Neuronal stem cell (in vitro differentiated cells): Measurements from ENCODE around the gene RDX.

Experiments used
- DNase-seq: peaks from one replicate; pipeline ENCODE4 v3.0.0-alpha.2; 2013; ENCODE audit warnings: low spot score
- H2AFZ ChIP-seq: one replicate; pipeline ENCODE4 v1.6.1; 2013; ENCODE audit warnings: mild to moderate bottlenecking, low read length, inconsistent platforms
- H2AK5ac ChIP-seq: 2 replicates; pipeline ENCODE4 v1.6.1; 2013; ENCODE audit warnings: low read depth, mild to moderate bottlenecking, inconsistent platforms, low read length, moderate library complexity, mixed read lengths
- H2BK120ac ChIP-seq: 2 replicates; pipeline ENCODE4 v1.6.1; 2013; ENCODE audit warnings: low read depth, mild to moderate bottlenecking, inconsistent platforms, low read length, moderate library complexity, mixed read lengths
- H2BK12ac ChIP-seq: one replicate; pipeline ENCODE4 v1.6.1; 2013; ENCODE audit warnings: low read length, inconsistent platforms
- H2BK15ac ChIP-seq: 2 replicates; pipeline ENCODE4 v1.6.1; 2013; ENCODE audit warnings: mild to moderate bottlenecking, low read length, inconsistent platforms, mixed read lengths
- H2BK5ac ChIP-seq: one replicate; pipeline ENCODE4 v1.6.1; 2013; ENCODE audit warnings: inconsistent platforms, mild to moderate bottlenecking, low read length, moderate library complexity
- H3K14ac ChIP-seq: one replicate; pipeline ENCODE4 v1.6.1; 2013; ENCODE audit warnings: low read length, inconsistent platforms
- H3K18ac ChIP-seq: 2 replicates; pipeline ENCODE4 v1.6.1; 2013; ENCODE audit warnings: low read length, inconsistent platforms
- H3K23ac ChIP-seq: 2 replicates; pipeline ENCODE4 v1.6.1; 2013; ENCODE audit warnings: low read depth, mild to moderate bottlenecking, mixed read lengths, low read length, inconsistent platforms; ENCODE audit not compliant: poor library complexity
- H3K27ac ChIP-seq: replicated peaks from 3 replicates; pipeline ENCODE4 v1.5.1; 2013; ENCODE audit warnings: low read length, inconsistent platforms
- H3K27me3 ChIP-seq, 3 experiments: 2 replicates each; pipeline ENCODE4 v1.6.1; 2013; ENCODE audit warnings: low read length in 3 of 3, mild to moderate bottlenecking in 2 of 3, inconsistent platforms in 1 of 3, low read depth in 1 of 3, mixed read lengths in 1 of 3, moderate library complexity in 1 of 3; ENCODE audit not compliant: control insufficient read depth in 3 of 3, insufficient read depth in 3 of 3
- H3K36me3 ChIP-seq, 2 donors: replicated peaks in 1 of 2; 2 replicates each; pipeline ENCODE4 v1.6.1; 2013; ENCODE audit warnings: low read length in 2 of 2; ENCODE audit not compliant: control insufficient read depth in 2 of 2, insufficient read depth in 2 of 2
- H3K4ac ChIP-seq: 2 replicates; pipeline ENCODE4 v1.6.1; 2013; ENCODE audit warnings: inconsistent platforms, mild to moderate bottlenecking, low read length, moderate library complexity
- H3K4me1 ChIP-seq, 2 donors: 1 replicate in 1 of 2; 2 replicates in 1 of 2; pipeline ENCODE4 v1.6.1; 2013; ENCODE audit warnings: low read length in 2 of 2, low read depth in 1 of 2; ENCODE audit not compliant: control insufficient read depth in 2 of 2, insufficient read depth in 1 of 2
- H3K4me2 ChIP-seq: one replicate; pipeline ENCODE4 v1.6.1; 2013; ENCODE audit warnings: mild to moderate bottlenecking, low read length, inconsistent platforms; ENCODE audit not compliant: insufficient read depth, poor library complexity, severe bottlenecking
- H3K4me3 ChIP-seq, 2 donors: 2 replicates each; pipeline ENCODE4 v1.5.1; 2013; ENCODE audit warnings: low read length in 2 of 2, mild to moderate bottlenecking in 2 of 2, inconsistent platforms in 1 of 2, moderate library complexity in 1 of 2
- H3K79me1 ChIP-seq: one replicate; pipeline ENCODE4 v1.6.1; 2013; ENCODE audit warnings: low read depth, mild to moderate bottlenecking, inconsistent platforms, low read length, moderate library complexity
- H3K9ac ChIP-seq: one replicate; pipeline ENCODE4 v1.6.1; 2013; ENCODE audit warnings: mild to moderate bottlenecking, low read depth, low read length, inconsistent platforms; ENCODE audit not compliant: poor library complexity
- H3K9me3 ChIP-seq, 2 donors: replicated peaks in 1 of 2; 2 replicates each; pipeline versions ENCODE3 to v1.6.1; 2013; ENCODE audit warnings: low read length in 2 of 2, mild to moderate bottlenecking in 2 of 2, inconsistent platforms in 1 of 2, low read depth in 1 of 2, mixed read lengths in 1 of 2, moderate library complexity in 1 of 2; ENCODE audit not compliant: control insufficient read depth in 2 of 2, insufficient read depth in 1 of 2
- H4K8ac ChIP-seq: one replicate; pipeline ENCODE4 v1.6.1; 2013; ENCODE audit warnings: low read depth, mild to moderate bottlenecking, inconsistent platforms, low read length, moderate library complexity
- H4K91ac ChIP-seq: one replicate; pipeline ENCODE4 v1.6.1; 2013; ENCODE audit warnings: low read length, low read depth, mild to moderate bottlenecking, inconsistent platforms; ENCODE audit not compliant: poor library complexity
- WGBS, 2 donors: extraction: QIAGEN DNeasy Blood & Tissue Kit; methylation state at CpG; one replicate each; pipeline ENCODE4 v1.1.7; 2013; ENCODE audit warnings: missing lambda C conversion rate in 2 of 2, mixed read lengths in 1 of 2; ENCODE audit not compliant: insufficient read length in 2 of 2, insufficient replicate concordance in 1 of 2; ENCODE audit errors: extremely low coverage in 2 of 2; 5-methylcytosine and 5-hydroxymethylcytosine counted together

RDX gene

GRCh38 chr11:110261195-110262071 is 35.0 kb downstream of the RDX start:
- Histone ChIP-seq H2BK12ac (no peak overlapping the region), H3K9me3 (no peaks in the 10 kb centered on the region), H4K91ac (no peak overlapping the region), H2AK5ac (no peak overlapping the region), H2BK120ac (no peak overlapping the region), H3K4me2 (no peak overlapping the region), H3K18ac (no peak overlapping the region), H2BK15ac (no peak overlapping the region), H3K23ac (no peak overlapping the region), H3K27ac (no peak overlapping the region), H3K9ac (no peak overlapping the region), H2BK5ac (no peak overlapping the region), H3K4me1 (no peaks in the 10 kb centered on the region), H3K27me3 (no peaks in the 10 kb centered on the region), H3K36me3 (peaks cover 0 to 79% of the 10 kb centered on the region in 2 donors), H3K4me3 (no peak overlapping the region), H3K4ac (no peak overlapping the region), H3K14ac (no peak overlapping the region), H4K8ac (no peak overlapping the region), H2AFZ (no peak overlapping the region), H3K79me1 (no peaks in the 10 kb centered on the region)
- WGBS, 2 donors = no CpG with 5 or more reads among the region's 2 CpGs
- DNase-seq = no peak

- Histone ChIP-seq H3K27ac (no peak overlapping the region), H2BK15ac (no peak overlapping the region), H3K79me1 (no peaks in the 10 kb centered on the region), H3K4me3 (no peak overlapping the region), H3K27me3 (no peaks in the 10 kb centered on the region), H2BK12ac (no peak overlapping the region), H3K18ac (no peak overlapping the region), H2BK120ac (no peak overlapping the region), H3K4me1 (no peaks in the 10 kb centered on the region), H2AK5ac (no peak overlapping the region), H3K23ac (no peak overlapping the region), H2BK5ac (no peak overlapping the region), H3K4me2 (no peak overlapping the region), H3K4ac (no peak overlapping the region), H3K9ac (no peak overlapping the region), H4K91ac (no peak overlapping the region), H3K14ac (no peak overlapping the region), H2AFZ (no peak overlapping the region), H3K9me3 (no peaks in the 10 kb centered on the region), H4K8ac (no peak overlapping the region), H3K36me3 (peaks cover 2 to 99% of the 10 kb centered on the region in 2 donors)
- no peak for DNase-seq
- no CpG with 5 or more reads among the region's 3 CpGs for WGBS, 2 donors
Measured at GRCh38 chr11:110253525-110253924, 42.9 kb downstream of the RDX start.

- Histone ChIP-seq H3K4me3 (no peak overlapping the region), H4K91ac (no peak overlapping the region), H3K36me3 (peaks cover 2 to 99% of the 10 kb centered on the region in 2 donors), H3K4ac (no peak overlapping the region), H2BK15ac (no peak overlapping the region), H3K18ac (no peak overlapping the region), H3K27me3 (no peaks in the 10 kb centered on the region), H2BK12ac (no peak overlapping the region), H3K23ac (no peak overlapping the region), H3K4me1 (no peaks in the 10 kb centered on the region), H2BK5ac (no peak overlapping the region), H3K14ac (no peak overlapping the region), H3K79me1 (no peaks in the 10 kb centered on the region), H2BK120ac (no peak overlapping the region), H3K27ac (no peak overlapping the region), H2AFZ (no peak overlapping the region), H4K8ac (no peak overlapping the region), H2AK5ac (no peak overlapping the region), H3K4me2 (no peak overlapping the region), H3K9ac (no peak overlapping the region), H3K9me3 (no peaks in the 10 kb centered on the region)
- no peak for DNase-seq
- no CpG with 5 or more reads among the region's 1 CpG for WGBS, 2 donors
Measured at GRCh38 chr11:110251836-110252235, 44.6 kb downstream of the RDX start.

- Histone ChIP-seq H3K4me3 (no peak overlapping the region), H3K14ac (no peak overlapping the region), H3K27ac (no peak overlapping the region), H3K36me3 (peaks cover 2 to 100% of the 10 kb centered on the region in 2 donors), H4K91ac (no peak overlapping the region), H2BK5ac (no peak overlapping the region), H4K8ac (no peak overlapping the region), H3K18ac (no peak overlapping the region), H2AK5ac (no peak overlapping the region), H3K9me3 (no peaks in the 10 kb centered on the region), H3K79me1 (no peaks in the 10 kb centered on the region), H2AFZ (no peak overlapping the region), H2BK120ac (no peak overlapping the region), H3K27me3 (no peaks in the 10 kb centered on the region), H3K4ac (no peak overlapping the region), H2BK12ac (no peak overlapping the region), H3K9ac (no peak overlapping the region), H2BK15ac (no peak overlapping the region), H3K23ac (no peak overlapping the region), H3K4me2 (no peak overlapping the region), H3K4me1 (no peaks in the 10 kb centered on the region)
- DNase-seq = no peak
- WGBS, 2 donors = no CpG with 5 or more reads among the region's 2 CpGs
Measured at GRCh38 chr11:110250168-110250567, 46.2 kb downstream of the RDX start.
